GM21528 (cell line): Measurements from ENCODE around the gene MAPK8IP1.

Source experiments
- ATAC-seq: cut with Tn5 transposase; IDR thresholded peaks from one replicate; pipeline ENCODE4 v1.9.1; 2021; ENCODE audit warnings: mild to moderate bottlenecking, moderate library complexity; ENCODE audit not compliant: unreplicated experiment, low FRiP score

The MAPK8IP1 gene

GRCh38 chr11:45859661-45860140, 25.8 kb upstream of the MAPK8IP1 start:
- ATAC-seq = no peak

GRCh38 chr11:45860348-45860747, 25.1 kb upstream of the MAPK8IP1 start:
- no peak for ATAC-seq

GRCh38 chr11:45860764-45861510, 24.5 kb upstream of the MAPK8IP1 start:
- no peak for ATAC-seq

- ATAC-seq = no peak
Observed at GRCh38 chr11:45864041-45864440, 21.4 kb upstream of the MAPK8IP1 start.

- no peak for ATAC-seq
Observed at GRCh38 chr11:45869551-45869950, 15.9 kb upstream of the MAPK8IP1 start.

- no peak for ATAC-seq
Observed at GRCh38 chr11:45870706-45871105, 14.7 kb upstream of the MAPK8IP1 start.

- ATAC-seq = no peak
Observed at GRCh38 chr11:45871638-45872037, 13.8 kb upstream of the MAPK8IP1 start.

- no peak for ATAC-seq
Observed at GRCh38 chr11:45872651-45873356, 12.6 kb upstream of the MAPK8IP1 start.

- ATAC-seq = no peak
Observed at GRCh38 chr11:45876401-45876800, 9.1 kb upstream of the MAPK8IP1 start.

- no peak for ATAC-seq
Observed at GRCh38 chr11:45877221-45877620, 8.2 kb upstream of the MAPK8IP1 start.

GRCh38 chr11:45877845-45878244, 7.6 kb upstream of the MAPK8IP1 start:
- ATAC-seq = no peak

- no peak for ATAC-seq
Observed at GRCh38 chr11:45879803-45880686, 5.4 kb upstream of the MAPK8IP1 start.

GRCh38 chr11:45880772-45881570, 4.5 kb upstream of the MAPK8IP1 start:
- ATAC-seq = no peak

- no peak for ATAC-seq
Observed at GRCh38 chr11:45881708-45882368, 3.6 kb upstream of the MAPK8IP1 start.

GRCh38 chr11:45884596-45885185, 760 bp upstream of the MAPK8IP1 start:
- no peak for ATAC-seq

GRCh38 chr11:45885921-45886721, 670 bp downstream of the MAPK8IP1 start:
- ATAC-seq = no peak

GRCh38 chr11:45886816-45887520, 1.5 kb downstream of the MAPK8IP1 start:
- ATAC-seq = no peak

GRCh38 chr11:45887587-45887986, 2.1 kb downstream of the MAPK8IP1 start:
- no peak for ATAC-seq
